Activated CD4-positive, alpha-beta T cell treated with anti-CD3 and anti-CD28 coated beads for 36 hours (primary cell): ENCODE data around the gene SIK3. TPM values are rescaled to one million over a fixed set of nuclear protein-coding genes. Genes with fewer than 3 reads are reported as not detected.
"Not testable (repeated sequence)": the region's sequence is repeated elsewhere in the genome, so short reads cannot be mapped to it uniquely, and the experiment has no call there.

ENCODE experiments used
- ATAC-seq: fragments of 200-7000 bp; cut with Tn5 transposase; one replicate; pipeline ENCODE4 v1.10.0; 2021; ENCODE audit warnings: mild to moderate bottlenecking, moderate library complexity
- CTCF ChIA-PET: fragments of 350-600 bp; sonication (Branson Sonifier 250); formaldehyde crosslinking; loops from one replicate; lab custom pipeline; 2021; ENCODE audit warnings: antibody characterized with exemption; lab: Charles Lee
- POLR2A ChIA-PET: fragments of 350-600 bp; sonication (Branson Sonifier 250); formaldehyde crosslinking; loops from one replicate; lab custom pipeline; 2021; ENCODE audit warnings: antibody characterized with exemption, inconsistent platforms; lab: Charles Lee
- DNase-seq: peaks from one replicate; pipeline ENCODE4 v3.0.0-alpha.2; 2020
- H3K27ac Mint-ChIP-seq: one replicate; pipeline ENCODE4 v1.8.0; 2021; ENCODE audit warnings: mixed read lengths
- H3K27me3 Mint-ChIP-seq: one replicate; pipeline ENCODE4 v1.8.0; 2021; ENCODE audit warnings: mixed read lengths
- H3K36me3 Mint-ChIP-seq: one replicate; pipeline ENCODE4 v1.8.0; 2021; ENCODE audit warnings: low read depth, mixed read lengths
- H3K4me1 Mint-ChIP-seq: one replicate; pipeline ENCODE4 v1.8.0; 2021; ENCODE audit warnings: mixed read lengths
- H3K4me3 Mint-ChIP-seq: one replicate; pipeline ENCODE4 v1.8.0; 2021; ENCODE audit warnings: mild to moderate bottlenecking, moderate library complexity, mixed read lengths
- H3K9me3 Mint-ChIP-seq: one replicate; pipeline ENCODE4 v1.8.0; 2021; ENCODE audit warnings: low read depth, mixed read lengths
- intact Hi-C, 2 experiments: fragments of 100-400 bp; cut with DNase I in 1 of 2; cut with micrococcal nuclease in 1 of 2; formaldehyde crosslinking; loops; one replicate each; pipeline versions ENCODE4 v1.14.2 to v1.15.1; 2022 to 2024; cut with DNase I, micrococcal nuclease
- total RNA-seq, 2 experiments: library from RNA; stranded (reverse); gene quantifications; one replicate each; pipeline ENCODE4 v1.2.3, GENCODE V29; 2021

The SIK3 gene
- total RNA-seq, 2 experiments from 2014 or later: 23.6 to 25.3 TPM

GRCh38 chr11:117130879-117131278 lies 32.7 kb upstream of the SIK3 start:
- DNase-seq: no peak

GRCh38 chr11:117130396-117130795 lies 32.2 kb upstream of the SIK3 start:
- H3K9me3 Mint-ChIP-seq, H3K4me3 Mint-ChIP-seq, H3K27ac Mint-ChIP-seq, H3K36me3 Mint-ChIP-seq, DNase-seq, ATAC-seq, intact Hi-C loops, H3K4me1 Mint-ChIP-seq, H3K27me3 Mint-ChIP-seq: not testable (repeated sequence)
- ChIA-PET CTCF (interaction anchor here (0.8 kb wide), 1 partner anchor 97 kb away, joined by 3 read pairs; no protein-coding TSS in a partner anchor), POLR2A (interaction anchor here (0.6 kb wide), 1 partner anchor 133 kb away, joined by 3 read pairs; no protein-coding TSS in a partner anchor)

More at GRCh38 chr11:117130879-117131278, 32.7 kb upstream of the SIK3 start:
- ATAC-seq: no peak
- Mint-ChIP-seq H3K27me3 (peaks cover 3% of the 10 kb centered on the region), H3K4me1 (no peaks in the 10 kb centered on the region), H3K4me3 (no peak overlapping the region), H3K27ac (no peak overlapping the region), H3K36me3 (no peaks in the 10 kb centered on the region), H3K9me3 (no peaks in the 10 kb centered on the region)
- ChIA-PET CTCF (interaction anchor here (0.8 kb wide), 1 partner anchor 96 kb away, joined by 3 read pairs; no protein-coding TSS in a partner anchor), POLR2A (no interaction called here)
- intact Hi-C loops: no loop called here

GRCh38 chr11:117128289-117128688 lies 30.1 kb upstream of the SIK3 start:
- Mint-ChIP-seq H3K4me3 (no peak overlapping the region), H3K36me3 (no peaks in the 10 kb centered on the region), H3K4me1 (no peaks in the 10 kb centered on the region), H3K9me3 (no peaks in the 10 kb centered on the region), H3K27me3 (peaks cover 3% of the 10 kb centered on the region), H3K27ac (no peak overlapping the region)
- DNase-seq (no peak), ATAC-seq (no peak)
- ChIA-PET CTCF (interaction anchor here (1.2 kb wide), 1 partner anchor 337 kb away, joined by 3 read pairs; the partner anchor contains the start of gene APOA5), POLR2A (no interaction called here)
- intact Hi-C loops: no loop called here

GRCh38 chr11:117127171-117127901 lies 29.1 kb upstream of the SIK3 start:
- H3K4me3 Mint-ChIP-seq: no peak overlapping the region
- no peaks in the 10 kb centered on the region for H3K27me3 Mint-ChIP-seq
- intact Hi-C loops: no loop called here
- no peaks in the 10 kb centered on the region for H3K36me3 Mint-ChIP-seq
- ATAC-seq (no peak), DNase-seq (no peak)
- no peaks in the 10 kb centered on the region for H3K4me1 Mint-ChIP-seq
- H3K9me3 Mint-ChIP-seq: no peaks in the 10 kb centered on the region
- POLR2A ChIA-PET: no interaction called here
- CTCF ChIA-PET: interaction anchor here (0.7 to 1.2 kb wide), 2 partner anchors 52 to 336 kb away, joined by 3 to 5 read pairs; partner anchors contain the start of gene APOA5
- no peak overlapping the region for H3K27ac Mint-ChIP-seq

- no peaks in the 10 kb centered on the region for H3K9me3 Mint-ChIP-seq
- intact Hi-C loops: no loop called here
- no peak overlapping the region for H3K4me3 Mint-ChIP-seq
- ChIA-PET POLR2A (no interaction called here), CTCF (interaction anchor here (0.6 to 1.4 kb wide), 3 partner anchors 15 to 394 kb away, joined by 3 read pairs; no protein-coding TSS in a partner anchor)
- no peaks in the 10 kb centered on the region for H3K36me3 Mint-ChIP-seq
- DNase-seq (no peak), ATAC-seq (no peak)
- no peaks in the 10 kb centered on the region for H3K27me3 Mint-ChIP-seq
- no peak overlapping the region for H3K27ac Mint-ChIP-seq
- no peaks in the 10 kb centered on the region for H3K4me1 Mint-ChIP-seq
Observed at GRCh38 chr11:117126223-117126965, 28.2 kb upstream of the SIK3 start.

- CTCF ChIA-PET: interaction anchor here (0.7 to 1.4 kb wide), 4 partner anchors 16 to 387 kb away, joined by 3 to 5 read pairs (median 4); no protein-coding TSS in a partner anchor
- POLR2A ChIA-PET: no interaction called here
- intact Hi-C loops: no loop called here
- Mint-ChIP-seq H3K36me3 (no peaks in the 10 kb centered on the region), H3K27ac (no peak overlapping the region), H3K4me1 (no peaks in the 10 kb centered on the region), H3K9me3 (no peaks in the 10 kb centered on the region), H3K27me3 (no peaks in the 10 kb centered on the region), H3K4me3 (no peak overlapping the region)
- no peak for DNase-seq
- ATAC-seq: no peak
Observed at GRCh38 chr11:117122556-117122955, 24.3 kb upstream of the SIK3 start.

GRCh38 chr11:117121176-117121575 lies 22.9 kb upstream of the SIK3 start:
- Mint-ChIP-seq H3K4me1 (no peaks in the 10 kb centered on the region), H3K36me3 (no peaks in the 10 kb centered on the region), H3K27me3 (no peaks in the 10 kb centered on the region), H3K9me3 (no peaks in the 10 kb centered on the region), H3K4me3 (no peak overlapping the region), H3K27ac (no peak overlapping the region)
- CTCF ChIA-PET: no interaction called here
- DNase-seq: no peak
- POLR2A ChIA-PET: no interaction called here
- no peak for ATAC-seq
- intact Hi-C loops: no loop called here

- no peaks in the 10 kb centered on the region for H3K36me3 Mint-ChIP-seq
- H3K27ac Mint-ChIP-seq: no peak overlapping the region
- no peak for DNase-seq
- ChIA-PET POLR2A (no interaction called here), CTCF (interaction anchor here (0.7 kb wide), 1 partner anchor 12 kb away, joined by 3 read pairs; no protein-coding TSS in a partner anchor)
- H3K27me3 Mint-ChIP-seq: no peaks in the 10 kb centered on the region
- intact Hi-C loops: no loop called here
- ATAC-seq: no peak
- H3K4me3 Mint-ChIP-seq: no peak overlapping the region
- no peaks in the 10 kb centered on the region for H3K9me3 Mint-ChIP-seq
- H3K4me1 Mint-ChIP-seq: no peaks in the 10 kb centered on the region
Observed at GRCh38 chr11:117117681-117118080, 19.5 kb upstream of the SIK3 start.

GRCh38 chr11:117112939-117113338 lies 14.7 kb upstream of the SIK3 start:
- intact Hi-C loops, POLR2A ChIA-PET, H3K4me1 Mint-ChIP-seq, H3K36me3 Mint-ChIP-seq, H3K9me3 Mint-ChIP-seq, H3K4me3 Mint-ChIP-seq, ATAC-seq, H3K27me3 Mint-ChIP-seq, H3K27ac Mint-ChIP-seq, DNase-seq, CTCF ChIA-PET: not testable (repeated sequence)

GRCh38 chr11:117112497-117112896 lies 14.3 kb upstream of the SIK3 start:
- POLR2A ChIA-PET, H3K36me3 Mint-ChIP-seq, ATAC-seq, H3K27ac Mint-ChIP-seq, intact Hi-C loops, H3K9me3 Mint-ChIP-seq, DNase-seq, H3K4me1 Mint-ChIP-seq, H3K4me3 Mint-ChIP-seq, CTCF ChIA-PET, H3K27me3 Mint-ChIP-seq: not testable (repeated sequence)

- no peak overlapping the region for H3K4me3 Mint-ChIP-seq
- H3K36me3 Mint-ChIP-seq: no peaks in the 10 kb centered on the region
- H3K4me1 Mint-ChIP-seq: no peaks in the 10 kb centered on the region
- intact Hi-C loops: no loop called here
- no peaks in the 10 kb centered on the region for H3K27me3 Mint-ChIP-seq
- no peaks in the 10 kb centered on the region for H3K9me3 Mint-ChIP-seq
- ATAC-seq: no peak
- POLR2A ChIA-PET: no interaction called here
- DNase-seq: no peak
- no peak overlapping the region for H3K27ac Mint-ChIP-seq
- CTCF ChIA-PET: interaction anchor here (0.7 to 8.7 kb wide), 7 partner anchors 8 to 378 kb away, joined by 3 to 72 read pairs (median 3); partner anchors contain the start of gene APOA5
Observed at GRCh38 chr11:117110294-117110950, 12.2 kb upstream of the SIK3 start.
